CD4-positive, alpha-beta T cell treated with Interleukin-2 at 100 ng/mL for 4 hours (primary cell): Measurements from ENCODE around the gene PDHB.
"Not testable (repeated sequence)": the region's sequence is repeated elsewhere in the genome, so short reads cannot be mapped to it uniquely, and the experiment has no call there.

Experiments
- DNase-seq: peaks from one replicate; pipeline ENCODE4 v3.0.0-alpha.2; 2020; ENCODE audit warnings: low spot score

The PDHB gene

GRCh38 chr3:58437276-58437675 is 3.6 kb upstream of the PDHB start:
- not testable (repeated sequence) for DNase-seq

GRCh38 chr3:58434990-58435389 is 1.4 kb upstream of the PDHB start:
- no peak for DNase-seq

GRCh38 chr3:58434511-58434910 is 879 bp upstream of the PDHB start:
- DNase-seq, result no peak

GRCh38 chr3:58434168-58434504 is 504 bp upstream of the PDHB start:
- no peak for DNase-seq

- no peak for DNase-seq
These were observed 727 bp downstream of the PDHB start for GRCh38 chr3:58432905-58433304.

- DNase-seq, result no peak
These were observed 4.0 kb downstream of the PDHB start for GRCh38 chr3:58429657-58430056.

- DNase-seq, result no peak
These were observed 5.8 kb downstream of the PDHB start for GRCh38 chr3:58427661-58428361.

GRCh38 chr3:58425782-58426181 is 7.8 kb downstream of the PDHB start:
- DNase-seq, result no peak

GRCh38 chr3:58424613-58425012 is 9.0 kb downstream of the PDHB start:
- no peak for DNase-seq

GRCh38 chr3:58422756-58423325 is 10.8 kb downstream of the PDHB start:
- DNase-seq, result no peak

- DNase-seq, result no peak
These were observed 12.6 kb downstream of the PDHB start for GRCh38 chr3:58421004-58421403.

- DNase-seq, result no peak
These were observed 13.7 kb downstream of the PDHB start for GRCh38 chr3:58419780-58420507.

- no peak for DNase-seq
These were observed 15.4 kb downstream of the PDHB start for GRCh38 chr3:58418227-58418626.

- DNase-seq, result no peak
These were observed 16.6 kb downstream of the PDHB start for GRCh38 chr3:58417075-58417474.

- no peak for DNase-seq
These were observed 17.4 kb downstream of the PDHB start for GRCh38 chr3:58416191-58416590.

- peak; percentile 69 for DNase-seq
These were observed 19.0 kb downstream of the PDHB start for GRCh38 chr3:58414538-58415197.

- DNase-seq, result no peak
These were observed 21.5 kb downstream of the PDHB start for GRCh38 chr3:58411851-58412830.

GRCh38 chr3:58411036-58411435 is 22.6 kb downstream of the PDHB start:
- DNase-seq, result no peak

- DNase-seq, result no peak
These were observed 24.0 kb downstream of the PDHB start for GRCh38 chr3:58409663-58410062.

GRCh38 chr3:58408906-58409305 is 24.7 kb downstream of the PDHB start:
- no peak for DNase-seq

GRCh38 chr3:58404396-58404795 is 29.2 kb downstream of the PDHB start:
- no peak for DNase-seq
